T-helper 17 cell (primary cell): ENCODE measurements around the gene SETBP1. TPM values are rescaled to one million over a fixed set of nuclear protein-coding genes. Genes with fewer than 3 reads are reported as not detected.

ENCODE experiments used
- ATAC-seq: fragments of 150-1000 bp; cut with Tn5 transposase; 2 replicates; pipeline ENCODE4 v1.10.0; 2021; ENCODE audit warnings: mild to moderate bottlenecking, moderate library complexity
- DNase-seq, 3 donors: peaks; one replicate each; pipeline versions ENCODE4 v3.0.0 to v3.0.0-alpha.2; 2020 to 2021
- H3K9me3 ChIP-seq: one replicate; pipeline ENCODE4 v1.7.0; 2013; ENCODE audit warnings: low read length, mild to moderate bottlenecking; ENCODE audit not compliant: control insufficient read depth, poor library complexity, severe bottlenecking
- H3K27ac Mint-ChIP-seq: one replicate; pipeline ENCODE4 v1.8.0; 2022; ENCODE audit warnings: mild to moderate bottlenecking, moderate library complexity, mixed read lengths
- H3K27me3 Mint-ChIP-seq: one replicate; pipeline ENCODE4 v1.8.0; 2022; ENCODE audit warnings: mixed read lengths
- H3K36me3 Mint-ChIP-seq: one replicate; pipeline ENCODE4 v1.8.0; 2022; ENCODE audit warnings: low read depth, mixed read lengths
- H3K4me1 Mint-ChIP-seq: one replicate; pipeline ENCODE4 v1.8.0; 2022; ENCODE audit warnings: mild to moderate bottlenecking, mixed read lengths
- H3K4me3 Mint-ChIP-seq: one replicate; pipeline ENCODE4 v1.8.0; 2022; ENCODE audit warnings: mild to moderate bottlenecking, moderate library complexity, mixed read lengths
- total RNA-seq, 4 donors: library from RNA in 2 of 4; stranded (reverse) in 2 of 4; gene quantifications; one replicate each; pipeline ENCODE4 v1.2.3 and lab custom pipeline; 2022 to 2026

Gene SETBP1
- total RNA-seq, 2 donors from 2014 or later = 0.83 to 3.6 TPM

DNA sequence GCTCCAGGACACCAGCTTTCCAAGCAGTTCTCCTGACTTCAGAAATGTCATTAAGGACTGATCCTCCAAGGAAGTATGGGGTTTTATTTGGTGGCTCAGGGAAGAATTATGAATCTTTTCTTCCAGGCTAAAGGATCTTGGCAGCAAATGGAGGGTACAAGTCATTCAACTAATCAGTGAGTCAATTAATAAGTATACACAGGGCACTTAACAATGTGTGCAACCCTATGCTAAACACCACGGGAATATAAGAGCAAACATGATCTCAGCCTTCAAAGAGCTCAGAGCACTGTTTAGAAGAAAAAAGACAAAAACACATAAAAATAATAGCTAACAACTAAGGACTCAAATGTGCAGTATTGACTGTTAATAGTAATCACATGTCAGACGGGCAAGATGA is 234.5 kb downstream of the SETBP1 start:
- no peak for DNase-seq
- H3K4me3 Mint-ChIP-seq = no peak overlapping the region
- peaks cover 60% of the 10 kb centered on the region for H3K27me3 Mint-ChIP-seq
- no peak overlapping the region for H3K27ac Mint-ChIP-seq
- no peaks in the 10 kb centered on the region for H3K36me3 Mint-ChIP-seq
- ATAC-seq = no peak
- H3K9me3 ChIP-seq = no peaks in the 10 kb centered on the region
- H3K4me1 Mint-ChIP-seq = no peaks in the 10 kb centered on the region

DNA sequence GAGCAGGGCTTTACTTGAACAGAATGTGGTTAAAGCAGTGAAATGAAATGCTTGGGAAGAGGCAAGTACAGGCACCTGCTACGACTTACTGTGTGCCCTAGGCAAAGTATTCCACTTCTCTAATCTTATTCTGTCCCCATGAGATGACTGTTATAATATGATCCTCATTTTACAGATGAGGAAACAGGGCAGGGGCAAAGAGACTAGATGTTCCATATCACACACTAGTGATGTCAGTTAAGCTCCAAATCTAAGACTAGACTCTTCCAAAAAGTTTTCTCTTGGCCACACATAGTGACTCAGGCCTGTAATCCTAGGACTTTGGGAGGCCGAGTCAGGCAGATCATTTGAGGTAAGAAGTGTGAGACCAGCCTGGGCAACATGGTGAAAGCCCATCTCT is 235.0 kb downstream of the SETBP1 start:
- H3K27ac Mint-ChIP-seq = no peak overlapping the region
- peaks cover 60% of the 10 kb centered on the region for H3K27me3 Mint-ChIP-seq
- ATAC-seq (no peak), DNase-seq (no peak)
- H3K9me3 ChIP-seq = no peaks in the 10 kb centered on the region
- no peak overlapping the region for H3K4me3 Mint-ChIP-seq
- no peaks in the 10 kb centered on the region for H3K36me3 Mint-ChIP-seq
- H3K4me1 Mint-ChIP-seq = no peaks in the 10 kb centered on the region

DNA sequence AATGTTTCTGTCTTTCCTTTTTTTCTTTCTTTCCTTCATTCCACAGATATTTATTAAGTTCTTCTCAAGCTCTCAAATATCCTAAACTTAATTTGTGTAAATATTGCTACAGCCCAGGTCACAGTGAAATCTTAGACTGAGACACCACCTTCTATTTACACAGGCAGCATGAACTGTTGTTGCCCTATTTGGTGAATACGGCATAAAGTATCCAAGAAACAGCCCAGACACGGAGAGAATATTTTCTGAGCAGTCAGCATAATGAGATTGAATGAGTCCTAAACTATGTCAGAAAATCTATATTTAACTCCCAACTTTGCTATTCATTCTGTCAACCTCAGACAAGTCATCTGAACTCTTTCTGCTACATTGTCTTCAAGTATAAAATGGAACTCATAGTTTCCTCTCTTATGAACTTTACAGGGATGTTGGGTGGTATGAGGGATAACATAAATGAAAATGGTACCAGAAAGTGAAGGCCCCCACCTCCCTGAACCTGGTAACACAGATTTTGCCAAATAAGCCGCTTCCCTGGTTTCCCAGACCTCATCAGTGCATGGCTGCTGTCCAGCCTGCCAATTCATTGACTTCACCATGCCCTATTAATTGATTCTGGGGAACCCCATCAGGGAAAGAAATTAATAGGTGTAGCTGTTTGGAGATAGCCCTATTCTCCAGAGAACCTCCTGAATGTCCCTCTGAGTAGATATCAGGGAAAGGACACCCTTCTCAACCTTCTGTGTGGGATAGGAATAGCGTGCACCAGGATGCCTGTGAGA is 235.9 kb downstream of the SETBP1 start:
- DNase-seq = no peak
- Mint-ChIP-seq H3K4me1 (peaks cover 1% of the 10 kb centered on the region), H3K27me3 (peaks cover 60% of the 10 kb centered on the region), H3K4me3 (no peak overlapping the region), H3K36me3 (no peaks in the 10 kb centered on the region), H3K27ac (no peak overlapping the region)
- ATAC-seq = no peak
- H3K9me3 ChIP-seq = no peaks in the 10 kb centered on the region

DNA sequence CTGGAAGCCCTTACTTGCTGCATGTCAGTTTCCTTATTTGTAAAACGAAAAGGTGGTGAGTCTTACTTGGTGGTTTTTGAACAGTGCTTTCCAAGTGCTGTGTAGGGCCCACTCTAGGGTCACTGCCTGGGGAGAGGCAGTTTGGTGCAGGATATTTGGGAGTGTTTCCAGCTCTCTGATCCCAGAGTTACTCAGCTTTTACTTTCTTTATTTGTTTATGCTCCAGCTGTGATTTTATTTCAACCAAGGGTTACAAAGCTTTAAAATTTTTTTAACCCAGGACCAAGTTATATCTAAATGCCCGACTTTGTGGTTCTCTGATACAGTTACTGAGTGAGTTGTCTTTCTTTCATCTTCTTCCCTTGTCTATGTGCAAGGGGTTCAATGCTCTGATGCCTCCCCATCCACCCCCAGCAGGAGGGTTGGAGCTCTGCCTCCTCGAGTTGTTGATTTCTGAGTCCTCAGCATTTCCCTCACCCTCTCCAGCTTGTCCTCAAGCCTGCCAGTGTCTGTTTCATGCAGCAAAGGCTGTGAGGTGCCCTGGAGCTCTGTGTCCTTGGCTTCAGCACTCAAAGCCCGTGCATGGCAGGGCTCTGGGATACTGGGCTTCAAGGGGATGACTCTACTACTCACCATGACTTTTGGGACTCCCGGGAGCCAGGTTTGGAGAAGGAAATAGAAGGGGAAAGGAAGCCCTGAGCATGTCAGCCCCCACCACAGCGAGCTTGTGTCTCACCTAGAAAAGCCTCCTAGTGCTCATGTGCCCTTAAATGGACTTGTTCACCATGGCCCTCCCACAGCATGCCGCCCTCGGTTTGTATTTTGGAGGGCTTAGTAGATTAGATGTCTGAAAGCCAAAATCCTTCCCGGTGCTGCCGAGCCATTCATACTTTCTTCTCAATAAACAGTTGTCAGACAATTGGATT is 236.8 kb downstream of the SETBP1 start:
- Mint-ChIP-seq H3K27ac (no peak overlapping the region), H3K36me3 (no peaks in the 10 kb centered on the region), H3K4me3 (no peak overlapping the region), H3K27me3 (peaks cover 65% of the 10 kb centered on the region), H3K4me1 (peaks cover 2% of the 10 kb centered on the region)
- ATAC-seq (no peak), DNase-seq (no peak)
- H3K9me3 ChIP-seq = no peaks in the 10 kb centered on the region

DNA sequence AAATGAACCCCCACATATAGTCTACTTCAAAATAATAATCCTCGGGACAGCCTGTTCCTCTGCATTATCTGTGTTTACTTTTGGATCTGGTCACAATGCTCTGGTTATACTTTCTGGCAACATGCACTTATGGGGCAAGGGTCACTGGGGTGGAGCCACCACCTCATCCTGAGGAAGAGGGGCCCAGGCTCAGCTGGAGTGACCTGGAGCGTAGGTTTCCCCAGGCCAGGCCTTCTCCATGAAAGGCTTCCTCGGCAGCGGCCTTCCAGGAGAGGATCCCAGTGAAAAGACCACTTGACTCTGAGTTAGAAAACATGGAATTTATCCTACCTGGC is 237.4 kb downstream of the SETBP1 start:
- no peak for ATAC-seq
- Mint-ChIP-seq H3K27ac (no peak overlapping the region), H3K4me1 (peaks cover 2% of the 10 kb centered on the region), H3K36me3 (no peaks in the 10 kb centered on the region), H3K4me3 (no peak overlapping the region), H3K27me3 (peaks cover 59% of the 10 kb centered on the region)
- H3K9me3 ChIP-seq = no peaks in the 10 kb centered on the region
- DNase-seq = no peak

DNA sequence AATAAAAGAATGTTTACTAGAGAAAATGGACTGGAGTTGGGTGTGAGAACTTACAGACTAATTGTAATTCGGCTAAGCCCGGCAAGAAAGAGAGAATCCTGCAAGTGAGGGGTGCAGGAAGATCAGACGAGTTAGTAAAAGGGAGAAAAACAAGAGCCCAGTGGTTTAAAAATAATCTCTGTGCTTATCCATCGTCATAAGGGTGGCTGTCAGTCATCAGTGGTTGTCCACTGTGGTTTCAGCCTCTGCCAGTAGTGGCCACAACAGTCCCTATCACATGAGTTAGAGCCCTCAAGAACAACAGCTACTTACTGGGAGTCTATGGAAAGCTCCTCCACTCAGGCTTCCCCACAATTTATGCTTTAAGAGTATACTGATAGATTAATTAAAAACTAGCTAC is 239.8 kb downstream of the SETBP1 start:
- Mint-ChIP-seq H3K36me3 (peaks cover 2% of the 10 kb centered on the region), H3K4me1 (peaks cover 2% of the 10 kb centered on the region), H3K4me3 (no peak overlapping the region), H3K27me3 (peaks cover 47% of the 10 kb centered on the region), H3K27ac (no peak overlapping the region)
- H3K9me3 ChIP-seq = no peaks in the 10 kb centered on the region
- ATAC-seq = no peak
- no peak for DNase-seq

DNA sequence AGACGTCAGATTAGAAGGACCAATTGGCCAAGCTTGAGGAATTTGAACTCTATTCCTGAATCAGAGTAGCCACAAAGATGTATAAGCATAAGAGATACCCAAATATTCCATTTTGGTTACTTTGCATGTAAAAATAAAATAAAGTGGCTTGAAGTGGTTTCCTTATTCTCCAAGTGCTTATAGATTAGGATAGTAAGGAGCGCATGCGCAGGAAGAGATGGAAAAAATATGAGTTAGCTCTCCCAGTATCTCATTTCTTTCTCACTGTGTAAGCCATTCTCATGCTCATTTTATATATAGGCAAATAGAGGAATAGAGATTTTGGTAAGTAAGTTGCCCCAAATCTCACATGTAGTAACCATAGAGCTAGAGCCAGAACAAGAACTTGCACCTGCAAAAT is 241.3 kb downstream of the SETBP1 start:
- no peak overlapping the region for H3K27ac Mint-ChIP-seq
- peaks cover 2% of the 10 kb centered on the region for H3K4me1 Mint-ChIP-seq
- ATAC-seq = no peak
- peaks cover 34% of the 10 kb centered on the region for H3K27me3 Mint-ChIP-seq
- H3K4me3 Mint-ChIP-seq = no peak overlapping the region
- DNase-seq = no peak
- no peaks in the 10 kb centered on the region for H3K9me3 ChIP-seq
- peaks cover 2% of the 10 kb centered on the region for H3K36me3 Mint-ChIP-seq

DNA sequence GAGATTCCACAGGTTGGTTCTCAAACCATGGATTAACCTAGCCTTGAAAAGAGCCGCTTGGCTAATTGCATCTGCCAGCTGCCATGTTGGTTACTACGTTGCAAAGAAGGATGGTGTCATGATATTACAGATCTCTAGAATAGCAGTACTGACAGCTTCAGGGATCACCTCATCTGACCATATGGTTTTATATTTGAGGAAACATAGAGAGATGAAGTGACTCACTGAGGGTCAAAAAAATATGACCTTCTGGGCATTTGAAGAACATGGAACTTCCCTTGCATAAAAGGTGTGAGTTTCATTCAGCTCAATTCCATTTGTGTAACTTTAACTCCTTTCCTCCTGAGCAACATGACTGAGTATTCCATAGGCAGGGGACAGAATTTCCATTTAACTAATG is 242.3 kb downstream of the SETBP1 start:
- no peaks in the 10 kb centered on the region for H3K9me3 ChIP-seq
- no peak for ATAC-seq
- H3K4me1 Mint-ChIP-seq = peaks cover 2% of the 10 kb centered on the region
- H3K36me3 Mint-ChIP-seq = peaks cover 2% of the 10 kb centered on the region
- no peak for DNase-seq
- no peak overlapping the region for H3K27ac Mint-ChIP-seq
- no peak overlapping the region for H3K4me3 Mint-ChIP-seq
- peaks cover 26% of the 10 kb centered on the region for H3K27me3 Mint-ChIP-seq

DNA sequence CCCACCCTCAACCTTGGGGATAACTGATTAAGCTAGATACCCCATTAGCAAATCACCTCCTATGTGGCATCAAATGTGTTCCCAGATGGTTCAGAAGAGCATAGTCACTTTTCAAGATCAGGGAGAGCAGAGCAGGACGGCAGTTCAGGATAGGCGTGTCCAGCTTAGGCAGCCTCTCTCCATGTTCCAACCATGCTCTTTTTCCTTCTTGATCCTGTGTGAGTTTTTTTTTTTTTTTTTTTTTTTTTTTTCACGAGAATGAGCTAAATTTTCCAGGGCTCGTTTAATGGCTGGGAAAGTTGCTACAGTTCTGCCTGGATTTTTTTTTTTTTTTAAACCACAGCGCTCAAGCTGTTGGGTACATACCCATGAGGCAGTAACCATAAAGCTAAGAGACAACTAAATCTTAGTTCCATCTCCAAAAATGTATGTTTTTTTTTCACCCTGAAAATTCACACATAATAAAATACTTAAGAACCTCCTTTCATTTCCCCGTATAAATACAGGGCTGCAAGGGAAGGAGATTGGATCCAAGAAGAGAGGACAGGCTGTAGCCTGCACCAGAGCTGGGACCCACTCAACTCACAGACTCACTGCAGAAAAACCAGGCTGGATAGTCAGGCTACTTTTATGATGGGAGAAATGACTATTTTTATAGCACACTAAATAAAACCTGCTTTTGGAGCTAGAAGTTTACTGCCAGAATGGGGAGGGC is 244.3 kb downstream of the SETBP1 start:
- Mint-ChIP-seq H3K4me3 (no peak overlapping the region), H3K36me3 (peaks cover 2% of the 10 kb centered on the region), H3K27me3 (peaks cover 21% of the 10 kb centered on the region), H3K4me1 (peaks cover 2% of the 10 kb centered on the region), H3K27ac (no peak overlapping the region)
- no peaks in the 10 kb centered on the region for H3K9me3 ChIP-seq
- DNase-seq (no peak), ATAC-seq (no peak)

DNA sequence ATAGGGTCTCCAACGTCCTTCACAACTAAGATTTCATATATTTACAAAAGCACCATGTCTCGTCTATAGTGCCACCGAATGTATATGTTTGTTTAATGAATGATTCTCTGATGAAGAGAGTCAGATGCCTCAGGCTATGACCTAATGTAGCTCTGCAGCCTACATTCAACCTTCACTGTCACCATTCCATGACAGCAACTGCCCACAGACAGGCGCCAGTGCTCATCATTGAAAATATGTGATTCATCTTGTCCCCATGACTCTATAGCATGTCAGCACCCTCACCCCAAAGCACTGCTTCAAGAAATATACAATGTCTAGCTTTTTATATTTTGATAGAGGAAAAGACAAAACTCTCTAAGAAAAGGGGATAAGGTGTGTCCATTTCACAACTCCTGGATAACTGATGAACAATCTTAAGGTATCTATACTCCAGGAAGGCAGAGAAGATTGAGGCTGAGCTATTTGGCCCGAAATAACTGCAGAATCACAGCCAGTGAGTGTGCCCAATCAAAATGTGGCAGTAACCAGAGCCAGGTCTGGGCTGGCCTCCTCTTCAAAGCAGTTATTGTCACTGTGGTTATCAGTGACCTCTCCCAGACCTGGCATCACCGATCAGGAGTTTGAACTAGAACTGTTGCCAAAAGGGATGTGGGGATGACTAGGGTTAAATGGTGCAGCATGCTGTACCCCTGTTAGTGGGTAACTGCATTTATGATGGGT is 246.6 kb downstream of the SETBP1 start:
- Mint-ChIP-seq H3K27me3 (peaks cover 10% of the 10 kb centered on the region), H3K4me3 (no peak overlapping the region), H3K4me1 (no peaks in the 10 kb centered on the region), H3K27ac (no peak overlapping the region), H3K36me3 (peaks cover 2% of the 10 kb centered on the region)
- no peaks in the 10 kb centered on the region for H3K9me3 ChIP-seq
- no peak for ATAC-seq
- DNase-seq = no peak

DNA sequence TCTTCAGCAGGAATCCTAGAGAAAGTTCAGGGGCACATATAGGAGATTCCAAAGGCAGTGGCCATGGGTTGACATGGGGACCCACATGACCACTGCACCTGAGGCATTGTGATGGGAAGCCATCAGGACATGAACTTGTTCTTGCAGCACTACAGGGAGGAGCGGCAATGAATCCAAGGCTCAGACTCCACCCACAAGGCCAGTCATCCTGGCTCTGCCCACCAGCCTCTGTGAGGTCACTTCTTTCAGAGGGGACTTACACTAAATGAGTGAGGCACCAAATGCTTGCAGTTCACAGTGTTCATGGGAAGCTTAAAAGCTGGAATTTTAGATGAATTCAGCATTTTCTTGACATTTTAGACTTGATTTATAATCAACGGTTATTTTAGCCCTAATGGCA is 254.2 kb downstream of the SETBP1 start:
- H3K4me1 Mint-ChIP-seq = no peaks in the 10 kb centered on the region
- DNase-seq = no peak
- no peak overlapping the region for H3K4me3 Mint-ChIP-seq
- H3K9me3 ChIP-seq = no peaks in the 10 kb centered on the region
- H3K27me3 Mint-ChIP-seq = peaks cover 27% of the 10 kb centered on the region
- no peak overlapping the region for H3K27ac Mint-ChIP-seq
- H3K36me3 Mint-ChIP-seq = peaks cover 3% of the 10 kb centered on the region
- no peak for ATAC-seq

DNA sequence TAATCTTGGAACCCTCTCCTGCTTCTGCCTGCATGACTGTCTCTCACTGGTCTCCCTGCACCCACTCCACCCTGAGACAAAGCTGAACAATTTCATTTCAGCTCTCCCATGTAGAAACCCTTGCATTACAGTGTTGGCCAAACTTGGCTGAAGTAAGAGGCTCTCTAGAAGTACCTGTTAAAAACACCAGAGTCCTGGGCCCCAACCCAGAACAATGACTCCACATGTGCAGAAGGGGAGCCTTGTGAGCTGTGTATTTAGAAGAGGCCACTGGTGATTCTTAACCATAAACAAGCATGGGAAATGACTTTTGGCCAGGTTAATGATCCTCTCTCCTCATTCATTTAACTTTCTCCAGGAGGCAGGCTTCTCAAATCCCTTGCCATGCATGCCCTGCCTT is 254.8 kb downstream of the SETBP1 start:
- DNase-seq (no peak), ATAC-seq (no peak)
- H3K9me3 ChIP-seq = no peaks in the 10 kb centered on the region
- H3K4me1 Mint-ChIP-seq = no peaks in the 10 kb centered on the region
- H3K27ac Mint-ChIP-seq = no peak overlapping the region
- H3K36me3 Mint-ChIP-seq = peaks cover 3% of the 10 kb centered on the region
- no peak overlapping the region for H3K4me3 Mint-ChIP-seq
- peaks cover 27% of the 10 kb centered on the region for H3K27me3 Mint-ChIP-seq

DNA sequence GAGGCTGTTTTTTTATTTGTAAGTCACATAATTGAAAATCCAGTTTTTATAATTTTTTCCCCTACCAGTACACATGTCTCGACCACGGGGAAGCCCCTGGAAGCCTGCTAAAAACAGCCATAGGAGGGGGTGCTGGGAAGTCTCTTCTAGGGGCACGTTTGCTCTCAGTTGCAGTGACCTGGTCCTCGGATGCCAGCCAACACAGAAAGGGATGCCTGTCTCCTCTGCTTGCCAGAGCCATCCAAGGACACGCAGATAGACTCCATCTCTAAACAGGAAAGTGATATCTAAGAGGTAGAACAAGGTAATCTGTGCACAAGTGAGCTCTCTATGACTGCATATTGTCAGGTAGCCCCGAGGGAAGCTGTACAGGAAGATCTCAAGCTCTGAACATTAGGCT is 255.8 kb downstream of the SETBP1 start:
- H3K9me3 ChIP-seq = no peaks in the 10 kb centered on the region
- peaks cover 27% of the 10 kb centered on the region for H3K27me3 Mint-ChIP-seq
- DNase-seq = no peak
- H3K27ac Mint-ChIP-seq = no peak overlapping the region
- no peak overlapping the region for H3K4me3 Mint-ChIP-seq
- H3K4me1 Mint-ChIP-seq = no peaks in the 10 kb centered on the region
- peaks cover 3% of the 10 kb centered on the region for H3K36me3 Mint-ChIP-seq
- no peak for ATAC-seq
